SK-MEL-5 (cell line): Measurements from ENCODE around the gene DNAAF5. TPM values are rescaled to one million over a fixed set of nuclear protein-coding genes. Genes with fewer than 3 reads are reported as not detected.

Experiments used
- DNase-seq: peaks from one replicate; pipeline ENCODE4 v3.0.0-alpha.2; 2016; ENCODE audit warnings: low read depth, low spot score
- in situ Hi-C: cut with HindIII; loops from 2 replicates; pipeline ENCODE4 v1.10.0; 2016; ENCODE audit warnings: low sequenced_read_pairs, high pct_unique_total_duplicates, low pct_unique_long_range_greater_than_20kb
- total RNA-seq: library from RNA; depleted of rRNA; stranded (reverse); fragments of >200 nt; shearing (Covaris generic); gene quantifications from 2 replicates; pipeline ENCODE4 v1.2.3, GENCODE V29; 2014

Gene DNAAF5
- total RNA-seq, 1 experiment from 2014 or later, result 71.7 TPM

GRCh38 chr7:754531-755412 is 28.3 kb downstream of the DNAAF5 start:
- in situ Hi-C loops, result no loop called here

DNA sequence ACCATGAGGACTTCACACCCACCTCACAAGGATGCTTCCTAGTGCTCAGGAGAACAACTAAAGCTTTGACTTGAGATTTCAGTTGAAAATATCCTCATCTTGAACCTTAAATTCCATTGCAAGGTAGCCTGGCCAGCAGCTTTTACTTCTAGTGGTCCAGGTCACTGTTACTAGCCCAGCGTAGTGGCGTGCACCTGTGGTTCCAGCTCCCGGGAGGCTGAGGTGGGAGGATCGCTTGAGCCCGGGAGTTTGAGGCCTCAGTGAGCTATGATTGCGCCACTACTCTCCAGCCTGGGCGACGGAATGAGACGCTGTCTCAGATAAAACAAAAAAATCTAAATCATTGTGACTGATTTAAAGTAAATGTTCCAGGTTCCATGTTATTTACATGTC is 28.9 kb downstream of the DNAAF5 start:
- in situ Hi-C loops, result no loop called here
- no peak for DNase-seq

More at GRCh38 chr7:754531-755412, 28.3 kb downstream of the DNAAF5 start:
- DNase-seq, result no peak

GRCh38 chr7:756231-756927 is 29.9 kb downstream of the DNAAF5 start:
- in situ Hi-C loops, result no loop called here
- no peak for DNase-seq

GRCh38 chr7:756928-757560 is 30.5 kb downstream of the DNAAF5 start:
- DNase-seq, result no peak
- in situ Hi-C loops, result no loop called here

DNA sequence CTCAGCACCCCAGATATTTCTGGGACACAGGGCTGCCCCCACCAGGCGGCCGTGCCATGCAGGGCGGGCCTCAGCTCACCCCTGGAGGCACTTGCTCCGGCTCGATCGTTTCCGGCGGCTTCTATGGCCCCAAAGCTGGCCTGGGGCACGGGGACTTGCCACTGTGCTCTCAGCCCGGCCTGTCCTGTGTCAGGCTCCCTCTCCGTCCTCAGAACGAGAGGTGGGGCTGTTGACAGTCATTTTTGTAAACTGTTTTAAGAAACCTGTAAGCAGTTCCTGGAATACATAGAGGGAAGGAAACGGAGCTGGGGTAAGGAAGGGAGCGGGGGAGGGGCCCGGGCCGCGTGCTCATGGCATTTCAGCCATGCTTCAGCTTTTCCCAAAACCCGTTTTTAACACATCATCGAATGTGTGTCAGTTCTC is 31.3 kb downstream of the DNAAF5 start:
- in situ Hi-C loops, result no loop called here
- DNase-seq, result no peak

DNA sequence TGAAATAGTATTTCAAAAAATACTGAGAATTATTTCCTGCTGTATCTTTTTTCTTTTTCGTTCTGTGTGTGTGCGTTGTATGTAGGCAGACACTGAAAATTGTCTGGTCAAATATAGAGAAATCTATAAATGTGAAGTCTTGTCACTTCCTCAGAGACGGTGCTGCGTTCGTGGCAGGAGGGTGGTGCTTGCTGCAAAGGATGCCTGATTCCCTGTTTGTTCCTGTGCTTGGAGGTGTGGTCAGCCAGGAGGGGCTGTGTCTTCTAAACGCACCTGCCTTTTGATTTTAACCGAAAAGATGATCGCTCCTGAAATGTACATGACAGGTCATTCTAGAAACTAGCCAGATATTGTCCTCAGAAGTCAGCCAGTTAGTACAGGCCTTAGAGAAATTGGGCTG is 33.1 kb downstream of the DNAAF5 start:
- no peak for DNase-seq
- in situ Hi-C loops, result no loop called here

DNA sequence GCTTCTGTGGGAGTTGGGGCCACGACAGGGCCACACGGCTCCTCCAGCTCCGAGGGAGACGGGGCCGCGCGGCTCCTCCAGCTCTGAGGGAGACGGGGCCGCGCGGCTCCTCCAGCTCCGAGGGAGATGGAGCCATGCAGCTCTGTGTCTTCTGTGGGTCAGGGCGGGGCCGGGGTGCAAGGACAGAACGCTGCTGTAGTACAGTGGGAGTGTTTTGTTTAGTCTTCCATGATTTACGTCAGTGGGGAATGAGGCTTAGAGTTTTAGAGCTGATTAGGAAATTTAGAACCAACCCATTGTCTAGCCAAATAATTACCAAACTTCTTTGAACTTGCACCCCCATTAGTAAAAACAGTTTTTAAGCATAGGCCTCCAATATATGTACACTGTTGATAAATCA is 33.5 kb downstream of the DNAAF5 start:
- DNase-seq, result no peak
- in situ Hi-C loops, result no loop called here

DNA sequence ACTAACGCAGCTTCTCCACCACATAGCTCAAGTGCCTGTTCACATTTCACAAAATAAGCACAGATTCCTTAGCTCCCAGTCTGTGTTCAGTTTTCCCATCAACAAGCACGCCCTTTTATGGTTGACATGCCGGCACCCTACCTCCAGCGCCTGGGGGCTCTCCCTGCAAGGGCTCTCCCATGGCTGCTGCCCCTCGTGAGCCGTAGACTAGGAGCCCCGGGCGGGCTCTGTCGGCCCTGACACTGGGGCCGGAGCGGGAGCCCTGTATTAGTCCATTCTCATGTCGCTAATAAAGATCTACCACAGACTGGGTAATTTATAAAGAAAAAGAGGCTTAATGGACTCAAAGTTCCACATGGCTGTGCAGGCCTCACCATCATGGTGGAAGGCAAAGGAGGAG is 34.6 kb downstream of the DNAAF5 start:
- DNase-seq, result no peak
- in situ Hi-C loops, result no loop called here

GRCh38 chr7:761631-762030 is 35.1 kb downstream of the DNAAF5 start:
- in situ Hi-C loops, result no loop called here
- no peak for DNase-seq

DNA sequence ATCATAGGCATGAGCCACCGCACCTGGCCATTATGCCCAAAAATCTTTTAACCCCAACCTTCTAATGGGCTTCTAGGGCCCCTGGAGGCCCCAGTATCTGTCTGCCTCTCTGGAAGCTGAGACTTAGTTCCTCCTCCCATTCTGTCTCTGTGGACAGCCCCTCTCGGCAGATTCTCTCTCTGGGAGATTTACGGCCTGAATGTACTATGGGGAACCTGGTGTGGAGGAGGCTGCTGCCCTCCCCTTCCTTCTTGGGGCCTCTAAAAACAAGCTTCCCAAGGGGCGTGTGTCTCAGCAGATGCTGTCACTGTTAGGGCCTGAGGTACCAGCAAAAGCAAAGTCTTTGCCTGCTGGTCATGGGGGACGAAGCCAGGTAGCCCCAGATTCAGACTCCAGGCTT is 36.4 kb downstream of the DNAAF5 start:
- in situ Hi-C loops, result no loop called here
- DNase-seq, result no peak

GRCh38 chr7:763762-764161 is 37.3 kb downstream of the DNAAF5 start:
- in situ Hi-C loops, result no loop called here
- DNase-seq, result no peak

GRCh38 chr7:765383-765782 is 38.9 kb downstream of the DNAAF5 start:
- DNase-seq, result no peak
- in situ Hi-C loops, result no loop called here

DNA sequence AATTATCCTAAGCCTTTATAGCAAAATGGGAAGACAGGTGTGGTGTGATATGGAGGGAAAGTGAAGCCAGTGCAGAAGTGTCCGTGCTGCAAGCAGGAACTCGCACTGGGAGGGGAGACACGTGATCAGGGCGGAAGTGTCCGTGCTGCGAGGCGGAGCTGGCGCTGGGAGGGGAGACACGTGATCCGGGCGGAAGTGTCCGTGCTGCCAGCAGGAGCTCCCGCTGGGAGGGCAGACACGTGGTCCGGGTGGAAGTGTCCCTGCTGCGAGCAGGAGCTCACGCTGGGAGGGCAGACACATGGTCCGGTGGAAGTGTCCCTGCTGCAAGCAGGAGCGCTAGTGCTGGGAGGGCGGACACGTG is 41.1 kb downstream of the DNAAF5 start:
- in situ Hi-C loops, result no loop called here
- DNase-seq, result peak; percentile 90

- in situ Hi-C loops, result no loop called here
- DNase-seq, result peak; percentile 98
Measured at GRCh38 chr7:767941-768731, 41.6 kb downstream of the DNAAF5 start.

GRCh38 chr7:768881-769504 is 42.5 kb downstream of the DNAAF5 start:
- in situ Hi-C loops, result no loop called here
- DNase-seq, result no peak

- in situ Hi-C loops, result no loop called here
- no peak for DNase-seq
Measured at GRCh38 chr7:770336-770735, 43.8 kb downstream of the DNAAF5 start.

- in situ Hi-C loops, result no loop called here
- DNase-seq, result no peak
Measured at GRCh38 chr7:770741-771166, 44.3 kb downstream of the DNAAF5 start.
